ENCODE data around the gene MRAP.

DNA sequence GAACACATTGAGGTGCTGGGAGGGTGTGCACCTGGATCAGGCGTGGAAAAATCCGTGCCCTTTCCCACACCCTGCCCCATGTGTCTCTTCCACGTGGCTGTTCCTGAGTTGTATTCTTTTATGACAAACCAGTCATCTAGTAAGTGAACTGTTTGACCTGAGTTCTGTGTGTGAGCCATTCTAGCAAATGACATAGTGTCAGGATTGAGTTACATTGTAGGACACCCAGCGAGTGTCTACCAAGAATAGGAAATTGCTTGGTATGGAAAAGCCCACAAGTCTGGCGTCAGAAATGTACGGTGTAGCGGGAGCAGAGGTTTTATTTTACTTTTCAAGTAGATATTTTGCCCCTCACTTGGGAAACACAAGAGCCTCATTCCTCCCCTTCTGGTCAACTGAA, 1.2 kb upstream of the MRAP start:
- no peak for TF ChIP-seq GABPA (IDR thresholded peaks at IDR 0.05; ENCODE audit: low read depth)
- TF ChIP-seq CTCF (IDR thresholded peaks at IDR 0.05; ENCODE audit: insufficient read depth, low read length) = no peak
- TF ChIP-seq POLR2AphosphoS5 (IDR thresholded peaks at IDR 0.05; ENCODE audit: low read depth) = no peak
- TF ChIP-seq SPI1 (IDR thresholded peaks at IDR 0.05; ENCODE audit: borderline replicate concordance, low read depth) = no peak
- TF ChIP-seq, protein P1, sequence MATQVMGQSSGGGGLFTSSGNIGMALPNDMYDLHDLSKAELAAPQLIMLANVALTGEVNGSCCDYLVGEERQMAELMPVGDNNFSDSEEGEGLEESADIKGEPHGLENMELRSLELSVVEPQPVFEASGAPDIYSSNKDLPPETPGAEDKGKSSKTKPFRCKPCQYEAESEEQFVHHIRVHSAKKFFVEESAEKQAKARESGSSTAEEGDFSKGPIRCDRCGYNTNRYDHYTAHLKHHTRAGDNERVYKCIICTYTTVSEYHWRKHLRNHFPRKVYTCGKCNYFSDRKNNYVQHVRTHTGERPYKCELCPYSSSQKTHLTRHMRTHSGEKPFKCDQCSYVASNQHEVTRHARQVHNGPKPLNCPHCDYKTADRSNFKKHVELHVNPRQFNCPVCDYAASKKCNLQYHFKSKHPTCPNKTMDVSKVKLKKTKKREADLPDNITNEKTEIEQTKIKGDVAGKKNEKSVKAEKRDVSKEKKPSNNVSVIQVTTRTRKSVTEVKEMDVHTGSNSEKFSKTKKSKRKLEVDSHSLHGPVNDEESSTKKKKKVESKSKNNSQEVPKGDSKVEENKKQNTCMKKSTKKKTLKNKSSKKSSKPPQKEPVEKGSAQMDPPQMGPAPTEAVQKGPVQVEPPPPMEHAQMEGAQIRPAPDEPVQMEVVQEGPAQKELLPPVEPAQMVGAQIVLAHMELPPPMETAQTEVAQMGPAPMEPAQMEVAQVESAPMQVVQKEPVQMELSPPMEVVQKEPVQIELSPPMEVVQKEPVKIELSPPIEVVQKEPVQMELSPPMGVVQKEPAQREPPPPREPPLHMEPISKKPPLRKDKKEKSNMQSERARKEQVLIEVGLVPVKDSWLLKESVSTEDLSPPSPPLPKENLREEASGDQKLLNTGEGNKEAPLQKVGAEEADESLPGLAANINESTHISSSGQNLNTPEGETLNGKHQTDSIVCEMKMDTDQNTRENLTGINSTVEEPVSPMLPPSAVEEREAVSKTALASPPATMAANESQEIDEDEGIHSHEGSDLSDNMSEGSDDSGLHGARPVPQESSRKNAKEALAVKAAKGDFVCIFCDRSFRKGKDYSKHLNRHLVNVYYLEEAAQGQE (IDR thresholded peaks at IDR 0.05; ENCODE audit: insufficient replicate concordance, low read depth) = no peak

Measured in HL-60 (cell line).